ENCODE data around the gene KCNQ1. TPM values are rescaled to one million over a fixed set of nuclear protein-coding genes. Genes with fewer than 3 reads are reported as not detected.

KCNQ1 gene
- total RNA-seq, 1 donor from 2014 or later: 10.7 TPM

DNA sequence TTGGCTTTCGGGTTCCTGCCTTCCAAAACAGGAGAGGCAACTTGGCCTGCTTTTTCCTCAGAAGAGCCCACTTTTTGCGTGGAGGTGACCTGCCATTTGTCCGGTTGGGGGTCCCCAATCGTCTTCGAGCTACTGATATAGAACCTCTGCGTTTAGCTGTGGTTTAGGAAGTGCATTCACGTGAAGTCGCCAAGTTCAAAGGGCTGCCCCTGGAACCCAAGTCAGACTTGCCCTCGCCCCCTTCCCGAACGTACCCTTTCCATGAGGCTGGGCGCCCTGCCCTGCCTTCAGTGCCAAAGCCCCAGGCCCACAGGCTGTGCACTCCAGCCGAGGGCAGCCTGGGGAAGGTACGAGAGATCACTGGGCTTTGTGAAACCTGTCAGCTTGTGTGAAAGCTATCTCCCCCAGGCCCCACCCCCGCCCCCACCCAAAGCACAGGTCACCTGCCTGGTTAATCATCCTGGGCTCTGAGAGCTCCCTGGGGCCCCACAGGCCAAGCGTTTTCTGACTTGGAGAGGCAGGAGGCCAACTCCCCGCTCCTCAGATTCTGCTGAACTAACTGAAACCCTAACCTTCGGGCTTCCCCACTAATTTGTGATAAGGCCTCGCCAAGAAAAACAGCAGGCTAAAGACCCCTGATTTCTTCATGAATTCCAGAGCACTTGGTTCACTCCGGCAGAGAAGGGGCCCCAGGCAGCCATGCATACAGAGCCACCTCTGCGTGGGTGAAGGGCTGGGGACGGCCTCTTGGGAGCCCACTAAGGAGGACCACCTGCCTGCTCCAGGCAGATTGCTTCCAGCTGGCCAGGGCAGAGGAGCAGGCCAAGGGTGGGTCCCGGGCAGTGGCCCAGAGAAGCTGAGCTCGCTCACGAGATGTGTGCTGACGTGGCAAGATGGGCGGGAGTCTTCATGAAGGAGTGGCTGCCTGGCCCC, 280.8 kb downstream of the KCNQ1 start:
- DNase-seq (ENCODE audit: low spot score): no peak

DNA sequence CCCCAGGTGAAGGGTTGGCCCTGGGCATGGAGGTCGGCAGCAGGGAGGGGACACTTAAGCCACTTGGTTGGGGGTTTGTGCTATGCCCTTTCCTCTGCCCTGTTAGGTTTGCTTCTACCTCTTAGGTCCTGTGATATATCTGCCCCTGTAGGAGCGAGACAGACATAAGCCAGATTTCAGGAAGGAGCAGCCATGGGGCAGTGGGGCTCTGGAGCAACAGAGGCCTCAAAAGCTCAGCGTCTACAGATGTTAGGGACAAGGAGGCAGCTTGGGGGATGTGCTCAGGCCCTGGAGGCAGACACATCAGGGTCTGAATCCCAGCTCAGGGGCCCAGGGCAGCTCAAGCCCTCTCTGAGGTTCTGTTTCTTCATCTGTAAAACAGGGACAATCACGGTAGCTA, 282.2 kb downstream of the KCNQ1 start:
- no peak for DNase-seq (ENCODE audit: low spot score)

DNA sequence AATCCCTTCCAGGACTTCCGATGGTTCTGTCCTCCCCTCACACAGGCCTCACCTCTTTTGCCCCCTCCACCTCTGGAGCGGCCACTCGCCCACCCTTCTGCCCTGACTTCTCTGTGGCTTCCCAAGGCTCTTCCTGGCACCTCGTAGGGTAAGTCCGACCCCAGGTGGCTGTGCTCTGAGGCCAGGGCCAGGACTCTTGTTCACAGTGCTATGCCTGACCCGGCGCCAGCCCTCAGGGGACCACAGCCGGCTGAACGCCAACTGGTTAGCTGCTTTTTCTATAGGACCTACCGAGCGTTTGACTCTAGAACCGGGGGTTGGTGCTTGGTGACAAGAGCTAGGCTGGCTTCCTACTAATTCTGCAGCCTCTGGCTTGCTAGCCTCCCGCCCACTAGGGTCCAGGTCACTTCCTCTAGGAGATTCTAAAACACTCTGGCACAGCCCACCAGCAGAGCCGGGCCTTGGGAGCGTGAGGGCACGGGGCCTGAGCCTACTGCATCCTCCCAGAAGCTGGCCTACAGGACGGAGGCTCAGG, 283.4 kb downstream of the KCNQ1 start:
- no peak for DNase-seq (ENCODE audit: low spot score)

DNA sequence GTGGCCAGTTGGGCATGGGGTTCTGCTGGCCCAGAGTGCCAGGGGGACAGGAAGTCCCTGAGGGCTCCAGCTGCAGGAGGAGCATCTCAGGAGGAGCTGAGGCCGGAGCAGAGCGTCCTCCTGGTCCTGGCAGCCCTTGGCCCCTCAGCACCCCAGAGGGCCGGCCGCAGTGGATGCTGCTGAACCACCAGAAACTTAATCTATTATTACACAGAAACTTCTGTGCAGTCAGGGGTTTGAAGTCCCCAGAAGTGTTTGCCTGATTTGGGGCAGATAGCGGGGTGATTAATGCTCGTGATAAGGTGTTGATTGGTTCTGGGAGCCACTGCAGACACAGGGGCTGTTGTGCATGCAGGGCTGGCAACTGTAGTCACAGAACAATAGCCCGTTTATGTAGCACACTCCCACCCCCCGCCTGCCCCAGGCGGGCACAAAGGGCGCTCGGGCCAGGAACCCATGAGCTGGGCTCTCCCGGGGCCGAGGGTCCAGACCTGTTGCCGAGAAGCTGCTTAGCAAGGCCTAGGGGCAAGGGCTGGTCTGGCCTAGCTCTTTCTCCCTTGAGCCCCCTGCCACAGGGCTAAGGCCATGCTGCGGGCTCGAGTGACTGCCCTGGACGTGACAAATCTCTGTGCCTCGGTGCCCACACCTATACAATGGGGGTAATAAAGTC, 284.0 kb downstream of the KCNQ1 start:
- no peak for DNase-seq (ENCODE audit: low spot score)

DNA sequence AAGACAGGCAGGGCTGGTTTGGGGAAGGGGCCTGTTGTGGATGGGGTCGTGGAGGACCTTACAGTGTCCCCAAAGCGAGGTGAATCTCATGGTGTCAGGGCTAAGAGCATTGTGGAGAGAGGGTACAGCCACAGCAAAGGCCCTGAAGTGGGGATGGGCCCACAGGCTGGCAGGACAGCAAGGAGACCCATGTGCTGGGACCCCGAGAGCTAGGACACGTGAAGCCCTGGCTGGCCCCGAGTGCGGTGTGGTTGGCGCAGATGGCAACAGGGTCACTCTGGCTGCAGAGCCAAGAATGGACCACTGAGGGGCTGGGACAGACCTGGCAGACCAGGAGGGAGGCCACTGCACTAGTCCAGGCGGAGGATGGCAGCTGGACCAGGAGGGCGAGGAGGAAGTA, 285.0 kb downstream of the KCNQ1 start:
- no peak for DNase-seq (ENCODE audit: low spot score)

DNA sequence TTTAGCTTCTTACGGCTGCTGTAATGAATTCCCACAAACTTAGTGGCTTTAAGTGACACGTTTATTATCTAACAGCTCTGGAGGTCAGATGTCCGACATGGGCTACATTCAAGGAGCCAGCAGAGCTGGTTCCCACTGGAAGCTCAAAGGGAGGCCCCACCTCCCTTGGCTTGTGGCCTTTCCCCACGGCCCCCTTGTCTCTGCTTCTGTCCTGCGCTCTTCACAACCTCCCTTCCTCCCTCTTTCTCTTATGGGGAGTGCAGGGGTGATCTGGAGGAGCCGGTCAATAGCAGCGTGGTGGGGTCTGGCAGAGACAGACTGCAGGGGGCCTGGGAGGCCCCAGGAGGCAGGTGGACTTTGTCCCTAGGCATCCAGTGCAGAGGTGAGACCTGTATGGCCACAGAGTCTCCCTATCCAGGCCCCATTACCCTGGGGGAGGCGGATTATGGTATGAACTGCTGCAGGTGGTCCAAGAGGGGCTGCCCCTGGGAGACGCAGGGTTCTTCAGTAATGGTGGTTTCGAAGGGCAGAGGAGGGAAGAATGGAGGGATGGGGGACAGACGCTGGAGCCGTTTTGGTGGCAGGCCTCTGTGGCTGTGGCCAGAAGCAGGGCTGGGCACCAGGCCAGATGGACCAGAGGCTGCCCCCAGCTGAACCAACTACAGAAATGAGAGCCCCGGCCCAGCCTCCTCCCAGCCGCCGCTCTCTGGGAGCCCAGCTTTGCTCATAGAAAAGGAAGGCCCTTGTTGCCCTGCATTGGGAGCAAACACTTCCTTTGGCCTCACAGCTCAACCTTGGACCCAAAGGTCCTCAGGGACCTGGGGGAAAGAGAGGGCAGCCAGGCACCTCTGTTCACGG, 285.7 kb downstream of the KCNQ1 start:
- no peak for DNase-seq (ENCODE audit: low spot score)

DNA sequence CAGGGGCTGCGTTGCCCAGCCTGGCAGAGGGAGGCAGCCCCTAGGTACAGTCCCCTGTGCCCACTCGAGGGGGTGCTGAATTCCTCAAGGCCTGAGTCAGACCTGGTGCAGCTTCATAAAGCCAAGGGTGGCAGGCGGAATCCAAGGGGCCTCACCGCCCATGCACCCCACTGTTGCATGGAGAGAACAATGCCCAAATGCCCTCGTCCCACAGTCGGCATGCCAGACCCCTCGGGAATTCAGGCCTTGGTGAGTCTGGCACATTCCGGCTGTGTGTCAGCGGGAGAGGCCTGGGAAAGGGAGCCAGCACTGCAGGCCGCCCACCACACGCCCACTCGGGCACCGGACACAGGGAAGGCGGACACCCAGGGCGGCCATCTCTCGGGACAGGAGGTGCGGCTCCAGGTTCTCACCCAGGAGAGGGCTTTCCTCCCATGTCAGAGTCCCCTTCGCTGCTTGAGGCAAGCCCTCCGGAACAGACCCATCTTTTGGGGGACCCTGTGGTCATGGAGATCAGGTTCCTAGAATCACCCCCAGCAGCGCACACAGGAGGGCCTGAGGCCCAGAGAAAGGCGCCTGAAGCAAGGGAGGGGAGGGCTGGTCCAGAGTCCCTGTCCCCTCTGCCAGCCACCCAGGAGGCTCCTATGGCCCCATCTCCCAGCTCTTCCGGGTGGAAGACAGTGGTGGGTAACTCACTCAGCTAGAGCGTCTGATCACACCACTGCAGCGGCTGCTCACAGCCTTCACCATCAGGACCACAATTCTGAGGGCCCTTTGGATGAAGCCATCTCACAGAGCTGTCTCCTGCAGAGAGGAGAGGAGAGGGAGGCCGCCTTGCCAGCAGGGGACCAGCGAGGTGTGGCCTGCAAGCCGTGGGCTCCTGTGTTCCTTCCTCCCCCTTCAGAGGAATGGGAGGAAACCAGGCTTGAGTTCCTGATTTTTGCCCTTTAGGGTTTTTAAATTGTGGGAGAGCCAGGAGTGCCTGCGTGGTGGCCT, 286.6 kb downstream of the KCNQ1 start:
- DNase-seq (ENCODE audit: low spot score): no peak

DNA sequence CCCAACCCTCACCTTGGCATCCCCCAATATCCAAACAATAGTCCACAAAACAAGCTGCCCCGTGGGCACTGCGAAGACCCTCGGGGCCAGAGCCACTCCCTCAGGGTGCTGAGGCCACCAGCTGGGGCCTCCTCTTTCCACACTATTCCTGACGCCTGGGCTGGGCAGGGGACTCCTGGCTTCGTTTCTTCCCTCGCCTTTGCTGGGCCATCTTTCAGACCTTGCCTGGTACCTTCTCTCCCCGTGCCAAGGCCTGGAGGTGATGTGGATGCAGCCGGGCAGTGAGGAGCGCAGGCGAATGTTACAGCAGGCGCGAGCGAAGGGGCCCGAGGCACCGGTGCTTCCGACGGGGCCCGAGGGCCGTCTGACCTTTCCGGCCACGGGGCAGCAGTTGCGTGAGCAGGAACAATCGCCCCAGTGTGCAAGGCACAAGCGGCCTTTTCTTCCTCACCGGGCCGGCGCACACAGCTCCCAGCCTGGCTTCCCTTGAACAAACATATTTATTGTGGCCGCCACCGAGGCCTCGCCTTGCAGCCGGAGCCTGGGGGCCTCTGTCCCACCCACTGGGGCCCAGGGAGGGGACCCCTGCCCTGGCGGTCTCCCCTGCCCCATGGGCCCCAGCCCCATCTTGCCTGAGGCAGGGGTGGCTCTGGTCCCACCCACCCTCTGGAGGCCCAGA, 287.6 kb downstream of the KCNQ1 start:
- DNase-seq (ENCODE audit: low spot score): no peak

DNA sequence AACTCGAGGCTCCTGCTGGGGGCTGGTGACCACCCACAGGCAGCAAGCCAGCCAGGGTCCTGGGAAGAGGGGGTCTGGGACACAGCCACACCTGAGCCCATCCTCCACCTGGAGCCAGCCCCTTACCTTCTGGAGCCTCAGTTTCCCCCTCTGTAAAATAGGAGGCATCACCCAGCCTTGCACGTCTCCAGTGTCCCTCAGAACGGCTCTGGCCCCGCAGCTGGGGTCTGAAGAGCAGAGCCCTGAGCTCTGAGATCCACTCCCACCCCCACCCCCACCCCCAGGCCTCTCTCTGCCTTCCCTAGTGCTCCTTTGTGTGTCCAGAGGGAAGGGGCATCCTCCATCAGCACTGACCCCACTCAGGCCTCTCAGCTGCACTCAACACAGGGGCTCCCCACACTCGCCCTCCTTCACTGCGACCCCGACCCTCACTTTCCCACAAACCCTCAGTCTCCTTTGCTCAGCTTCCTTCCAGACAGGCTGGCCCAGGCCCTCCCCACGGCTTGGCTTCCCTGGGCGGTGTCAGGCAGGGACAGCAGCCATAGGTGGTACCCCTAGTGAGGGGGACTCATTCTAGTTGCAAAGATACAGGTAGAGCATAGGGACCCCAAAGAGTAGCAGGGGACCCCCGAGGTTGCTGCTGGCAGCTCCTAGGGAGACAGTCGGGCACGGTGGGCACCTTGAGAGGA, 288.3 kb downstream of the KCNQ1 start:
- DNase-seq (ENCODE audit: low spot score): no peak

DNA sequence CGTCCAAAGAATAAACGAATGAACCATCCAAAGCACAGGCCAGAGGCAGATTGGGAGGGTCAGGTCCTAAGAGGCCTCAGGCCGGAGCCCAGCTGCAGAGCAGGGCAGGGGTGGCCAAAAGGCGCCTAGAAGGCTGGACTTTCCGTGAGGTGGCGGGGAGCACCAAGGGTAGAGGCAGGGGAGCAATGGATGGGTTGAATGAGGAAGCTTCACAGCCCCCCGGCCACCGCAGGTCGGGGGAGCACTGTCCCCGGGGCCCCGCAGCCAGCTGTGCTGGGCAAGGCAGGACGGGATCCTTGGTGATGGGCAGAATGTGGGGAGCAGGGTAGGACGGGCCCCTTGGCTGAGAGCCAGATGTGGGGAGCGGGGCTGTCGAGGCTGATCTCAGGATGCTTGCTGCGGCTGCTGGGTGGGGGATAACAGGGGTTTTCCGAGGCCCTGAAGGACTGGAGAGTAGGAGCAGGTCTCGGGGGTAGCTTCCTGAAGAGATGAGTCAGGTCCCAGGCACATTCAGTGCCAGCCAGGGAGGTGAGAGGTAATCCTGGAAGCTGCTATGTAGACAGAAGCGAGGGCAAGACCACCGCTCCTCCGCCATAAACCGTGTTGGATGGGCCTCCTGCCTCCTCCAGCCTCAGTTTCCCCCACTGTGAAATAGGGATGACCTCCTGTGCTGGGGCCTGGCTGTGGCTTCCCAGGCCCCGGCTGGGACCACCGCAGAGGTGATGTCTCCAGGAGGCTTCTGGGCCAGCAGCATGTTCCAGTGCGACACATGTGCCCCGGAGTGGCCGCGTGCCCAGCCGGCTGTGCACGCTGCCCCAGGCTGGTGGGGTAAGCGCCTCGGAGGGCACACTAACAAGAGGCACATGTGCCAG, 289.6 kb downstream of the KCNQ1 start:
- DNase-seq (ENCODE audit: low spot score): no peak

DNA sequence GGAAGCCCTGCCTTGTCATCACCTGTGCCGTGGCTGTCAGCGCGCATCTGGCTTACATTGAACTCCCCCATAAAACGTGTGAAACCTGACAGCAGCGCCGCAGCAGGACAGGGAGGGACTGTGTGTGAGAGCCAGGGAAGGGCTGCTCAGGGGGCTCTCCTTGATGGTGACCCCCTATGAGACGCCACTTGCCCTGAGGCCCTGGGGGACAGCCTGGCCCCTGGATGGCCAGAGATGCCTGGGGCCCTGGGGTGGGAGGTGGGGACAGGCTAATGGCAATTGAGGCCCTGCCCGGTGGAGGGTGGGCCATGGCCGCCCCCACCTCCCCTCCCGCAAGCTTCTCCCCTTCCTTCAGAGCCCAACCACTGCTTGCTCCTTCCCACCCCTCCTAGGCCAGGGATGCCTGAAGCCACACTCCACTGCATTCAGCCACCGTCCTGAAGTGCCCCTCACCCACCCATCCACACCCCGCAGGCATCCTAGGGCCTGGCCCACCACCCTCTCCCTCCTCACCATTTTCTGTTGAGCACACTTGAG, 290.3 kb downstream of the KCNQ1 start:
- no peak for DNase-seq (ENCODE audit: low spot score)

DNA sequence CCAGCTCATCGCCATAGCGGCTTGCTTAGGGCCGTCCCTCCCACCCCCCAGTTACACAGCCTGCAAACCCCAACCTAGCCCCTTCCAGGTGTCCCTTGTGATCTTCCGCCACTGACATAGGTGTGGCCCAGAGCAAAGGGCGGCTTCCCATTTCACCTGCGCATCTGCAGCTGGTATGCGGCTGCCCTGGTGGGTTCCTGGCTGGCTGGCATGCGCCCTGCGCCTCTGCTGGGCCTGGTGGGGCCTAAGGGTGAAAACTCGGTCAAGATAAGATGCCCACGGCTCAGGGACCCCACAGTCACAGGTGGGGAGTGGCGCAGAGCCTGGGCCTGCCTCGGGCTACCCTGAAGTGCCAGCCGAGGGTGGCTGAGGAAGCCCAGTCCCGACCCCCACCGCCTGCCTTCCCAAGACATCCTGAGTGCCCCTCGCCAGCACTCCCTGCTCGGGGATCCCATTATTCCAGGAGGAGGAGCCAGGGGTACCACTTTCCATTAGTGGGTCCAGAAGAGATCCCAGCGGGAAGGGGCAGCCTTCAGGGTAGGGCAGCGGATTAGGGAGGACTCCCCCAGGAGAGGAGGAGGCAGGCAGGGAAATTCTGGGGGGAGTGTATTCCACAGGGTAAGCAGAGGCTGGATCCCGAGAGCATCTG, 291.9 kb downstream of the KCNQ1 start:
- DNase-seq (ENCODE audit: low spot score): no peak

DNA sequence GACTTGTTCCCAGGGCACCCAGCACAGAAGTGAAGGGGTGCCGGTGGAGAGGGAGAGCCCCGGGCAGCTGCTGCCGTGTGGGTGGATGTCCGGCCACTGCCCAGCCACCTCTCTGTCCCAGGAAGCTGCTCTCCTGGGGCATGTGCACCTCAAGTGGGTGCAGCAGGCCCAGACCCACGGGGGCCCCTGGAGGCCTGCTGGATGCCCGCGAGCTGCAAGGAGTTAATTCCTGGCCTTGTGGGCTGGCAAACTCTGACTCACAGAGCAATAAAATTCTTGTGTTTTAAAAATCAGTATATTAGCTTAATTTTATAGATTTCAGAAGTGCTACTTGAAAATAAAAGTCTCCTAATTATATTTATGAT, 292.4 kb downstream of the KCNQ1 start:
- DNase-seq (ENCODE audit: low spot score): no peak

DNA sequence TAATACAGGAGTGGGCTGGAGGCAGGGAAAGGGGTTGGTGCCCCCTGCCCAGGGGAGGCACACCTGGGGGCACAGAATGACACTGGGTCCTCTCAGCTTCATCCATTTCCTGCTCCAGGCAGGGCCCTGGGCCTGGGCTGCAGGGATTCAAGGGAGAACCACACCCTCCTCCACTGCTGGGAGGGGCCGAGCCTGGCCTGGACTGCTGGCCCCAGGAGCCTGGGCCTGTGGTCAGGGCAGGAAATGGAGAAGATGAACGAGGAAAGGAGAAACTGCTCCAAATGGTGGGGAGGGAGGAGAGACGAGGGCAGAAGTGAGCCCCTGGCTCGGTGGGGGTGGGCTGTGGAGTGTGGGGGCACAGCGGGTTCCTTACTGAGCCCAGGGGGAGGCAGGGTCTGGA, 293.1 kb downstream of the KCNQ1 start:
- no peak for DNase-seq (ENCODE audit: low spot score)

DNA sequence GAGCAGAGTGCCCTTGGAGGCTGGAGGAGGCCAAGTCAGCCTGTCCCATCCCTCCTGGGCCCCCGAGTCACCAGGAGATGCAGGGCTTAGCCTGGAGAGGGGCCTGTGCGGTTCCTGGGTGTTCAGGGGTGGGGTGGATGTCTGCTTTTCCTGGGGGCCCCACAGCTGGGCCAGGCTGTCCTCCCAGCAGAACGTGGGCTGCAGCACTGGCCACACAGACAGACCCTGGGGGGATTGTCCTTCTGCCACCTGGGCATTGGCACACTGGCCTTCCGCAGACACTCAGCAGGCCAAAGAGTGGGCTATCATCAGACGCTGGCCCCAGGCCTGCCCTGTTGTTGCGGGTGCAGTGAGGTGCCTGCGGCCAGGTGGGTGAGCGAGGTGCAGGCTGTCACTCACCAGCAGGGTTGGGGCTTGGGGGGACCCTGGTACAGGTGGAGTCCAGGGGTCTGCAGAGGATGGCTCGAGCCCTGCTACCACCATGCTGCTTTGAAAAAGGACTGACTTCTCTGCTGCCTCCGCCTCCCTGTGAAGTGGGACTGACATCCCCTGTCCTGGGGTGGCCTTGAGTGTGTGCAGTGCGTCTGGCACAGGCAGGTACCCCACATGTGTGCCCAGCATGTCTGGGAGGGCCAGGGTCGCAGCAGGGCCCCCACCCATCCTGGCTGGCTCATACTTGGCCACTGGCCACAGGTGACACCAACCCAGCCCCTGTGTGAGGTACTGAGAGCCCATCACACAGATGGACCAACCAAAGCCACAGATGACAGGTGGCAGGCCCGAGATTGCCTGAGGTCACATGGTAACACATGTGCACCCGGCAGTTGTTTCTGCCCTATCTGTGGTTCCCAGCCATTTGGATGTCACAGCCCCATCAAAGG, 294.0 kb downstream of the KCNQ1 start:
- no peak for DNase-seq (ENCODE audit: low spot score)
